ENCODE results near the gene DSTN. TPM values are rescaled to one million over a fixed set of nuclear protein-coding genes. Genes with fewer than 3 reads are reported as not detected.

DSTN gene
- polyA plus RNA-seq, 1 experiment = 295 TPM

- POLR2A ChIA-PET = no interaction called here
- Histone ChIP-seq H3K4me3 (ENCODE audit: low read depth, low read length) (no peak overlapping the region), H3K36me3 (ENCODE audit: control insufficient read depth, insufficient read depth, low read length) (peaks cover 3% of the 10 kb centered on the region), H3K27me3 (ENCODE audit: control insufficient read depth, insufficient read depth, low read length) (no peaks in the 10 kb centered on the region)
- CTCF ChIA-PET = no interaction called here
- no peak for DNase-seq (ENCODE audit: low read depth)
- TF ChIP-seq CTCF (IDR thresholded peaks at IDR 0.05; ENCODE audit: insufficient read depth, low read depth, low read length) = no peak
Observed at GRCh38 chr20:17598013-17598550, 28.2 kb downstream of the DSTN start.

- Histone ChIP-seq H3K36me3 (ENCODE audit: control insufficient read depth, insufficient read depth, low read length) (peaks cover 12% of the 10 kb centered on the region), H3K4me3 (ENCODE audit: low read depth, low read length) (no peak overlapping the region), H3K27me3 (ENCODE audit: control insufficient read depth, insufficient read depth, low read length) (no peaks in the 10 kb centered on the region)
- TF ChIP-seq CTCF (IDR thresholded peaks at IDR 0.05; ENCODE audit: insufficient read depth, low read depth, low read length) = no peak
- CTCF ChIA-PET = interaction anchor here (0.6 to 2.0 kb wide), 4 partner anchors 9 to 280 kb away, joined by 3 to 4 read pairs (median 3); no protein-coding TSS in a partner anchor
- DNase-seq (ENCODE audit: low read depth) = no peak
- POLR2A ChIA-PET = no interaction called here
Observed at GRCh38 chr20:17601957-17602356, 32.1 kb downstream of the DSTN start.

DNA sequence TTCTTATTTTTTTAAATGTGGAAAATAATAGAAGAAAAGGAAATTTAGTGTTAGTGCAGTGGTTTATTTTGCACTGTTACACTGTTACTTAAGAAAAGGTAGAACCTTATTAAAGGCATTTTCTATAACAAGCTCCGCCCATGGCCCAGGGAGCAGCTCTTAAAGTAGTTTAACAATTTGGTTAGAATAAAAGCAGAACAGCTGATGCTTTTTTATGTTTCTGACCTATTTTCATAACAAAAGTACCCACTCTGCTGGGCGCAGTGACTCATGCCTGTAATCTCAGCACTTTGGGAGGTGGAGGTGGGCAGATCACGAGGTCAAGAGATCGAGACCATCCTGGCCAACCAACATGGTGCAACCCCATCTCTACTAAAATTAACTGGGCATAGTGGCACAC, 32.6 kb downstream of the DSTN start:
- ChIA-PET CTCF (interaction anchor here (0.6 to 2.0 kb wide), 3 partner anchors 8 to 23 kb away, joined by 3 to 4 read pairs (median 3); no protein-coding TSS in a partner anchor), POLR2A (no interaction called here)
- Histone ChIP-seq H3K36me3 (ENCODE audit: control insufficient read depth, insufficient read depth, low read length) (peaks cover 12% of the 10 kb centered on the region), H3K4me3 (ENCODE audit: low read depth, low read length) (no peak overlapping the region), H3K27me3 (ENCODE audit: control insufficient read depth, insufficient read depth, low read length) (no peaks in the 10 kb centered on the region)
- DNase-seq (ENCODE audit: low read depth) = no peak
- TF ChIP-seq CTCF (IDR thresholded peaks at IDR 0.05; ENCODE audit: insufficient read depth, low read depth, low read length) = no peak

DNA sequence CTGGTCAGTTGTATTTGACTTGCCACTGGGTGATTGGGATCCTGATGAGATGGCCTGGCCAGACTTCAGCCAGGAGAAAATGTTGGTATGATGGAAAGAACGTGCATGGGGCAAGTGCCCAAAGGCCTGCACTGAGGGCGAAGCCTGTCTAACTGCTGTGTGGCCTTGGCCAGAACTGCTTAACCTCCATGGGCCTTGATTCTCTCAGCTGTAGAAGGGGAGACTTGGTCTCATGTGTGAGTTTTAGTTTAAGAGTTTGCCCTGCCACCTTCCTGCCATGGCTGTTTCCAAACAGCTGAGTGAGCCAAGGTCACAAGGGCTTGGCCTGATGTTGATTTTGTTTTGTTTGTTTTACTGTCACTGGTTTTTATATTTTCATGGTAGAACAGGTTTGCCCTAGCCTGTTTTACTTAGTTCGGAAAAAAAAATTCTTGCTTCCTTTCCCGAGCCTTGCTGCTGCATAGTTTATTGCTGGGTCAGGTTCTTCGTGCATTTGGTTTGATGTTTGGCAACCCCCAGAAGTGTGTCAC, 35.3 kb downstream of the DSTN start:
- Histone ChIP-seq H3K36me3 (ENCODE audit: control insufficient read depth, insufficient read depth, low read length) (peaks cover 15% of the 10 kb centered on the region), H3K27me3 (ENCODE audit: control insufficient read depth, insufficient read depth, low read length) (no peaks in the 10 kb centered on the region), H3K4me3 (ENCODE audit: low read depth, low read length) (no peak overlapping the region)
- TF ChIP-seq CTCF (IDR thresholded peaks at IDR 0.05; ENCODE audit: insufficient read depth, low read depth, low read length) = no peak
- POLR2A ChIA-PET = no interaction called here
- DNase-seq (ENCODE audit: low read depth) = no peak
- CTCF ChIA-PET = interaction anchor here (0.7 to 3.1 kb wide), 5 partner anchors 11 to 84 kb away, joined by 3 to 13 read pairs (median 4); no protein-coding TSS in a partner anchor

DNA sequence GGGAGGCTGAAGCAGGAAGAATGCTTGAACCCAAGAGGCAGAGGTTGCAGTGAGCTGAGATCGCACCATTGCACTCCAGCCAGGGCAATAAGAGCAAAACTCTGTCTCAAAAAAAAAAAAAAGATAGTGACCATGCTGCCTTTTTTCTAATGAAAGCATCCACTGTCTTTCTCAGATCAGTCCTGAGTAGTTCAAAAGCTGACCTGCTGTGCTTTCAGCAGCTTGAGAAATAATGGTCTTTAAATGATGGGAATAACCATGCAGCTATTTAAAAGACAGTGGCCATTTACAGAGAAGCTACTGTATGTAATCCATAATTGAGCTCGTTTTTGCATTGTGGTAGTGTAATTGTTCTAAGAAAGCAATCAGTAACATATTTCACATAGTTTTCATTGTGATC, 36.1 kb downstream of the DSTN start:
- DNase-seq (ENCODE audit: low read depth) = no peak
- TF ChIP-seq CTCF (IDR thresholded peaks at IDR 0.05; ENCODE audit: insufficient read depth, low read depth, low read length) = no peak
- peaks cover 16% of the 10 kb centered on the region for H3K36me3 ChIP-seq (ENCODE audit: control insufficient read depth, insufficient read depth, low read length)
- H3K4me3 ChIP-seq (ENCODE audit: low read depth, low read length) = no peak overlapping the region
- CTCF ChIA-PET = interaction anchor here (0.6 to 3.1 kb wide), 3 partner anchors 65 to 329 kb away, joined by 4 to 13 read pairs (median 5); no protein-coding TSS in a partner anchor
- POLR2A ChIA-PET = no interaction called here
- no peaks in the 10 kb centered on the region for H3K27me3 ChIP-seq (ENCODE audit: control insufficient read depth, insufficient read depth, low read length)
